Medulla oblongata (tissue), 1 donor: Measurements from ENCODE around the gene GGT1.
"Not testable (repeated sequence)": the region's sequence is repeated elsewhere in the genome, so short reads cannot be mapped to it uniquely, and the experiment has no call there.

Experiments
- DNase-seq: peaks from one replicate; pipeline ENCODE4 v3.0.0-alpha.2; 2015; ENCODE audit errors: extremely low spot score

GGT1 gene

DNA sequence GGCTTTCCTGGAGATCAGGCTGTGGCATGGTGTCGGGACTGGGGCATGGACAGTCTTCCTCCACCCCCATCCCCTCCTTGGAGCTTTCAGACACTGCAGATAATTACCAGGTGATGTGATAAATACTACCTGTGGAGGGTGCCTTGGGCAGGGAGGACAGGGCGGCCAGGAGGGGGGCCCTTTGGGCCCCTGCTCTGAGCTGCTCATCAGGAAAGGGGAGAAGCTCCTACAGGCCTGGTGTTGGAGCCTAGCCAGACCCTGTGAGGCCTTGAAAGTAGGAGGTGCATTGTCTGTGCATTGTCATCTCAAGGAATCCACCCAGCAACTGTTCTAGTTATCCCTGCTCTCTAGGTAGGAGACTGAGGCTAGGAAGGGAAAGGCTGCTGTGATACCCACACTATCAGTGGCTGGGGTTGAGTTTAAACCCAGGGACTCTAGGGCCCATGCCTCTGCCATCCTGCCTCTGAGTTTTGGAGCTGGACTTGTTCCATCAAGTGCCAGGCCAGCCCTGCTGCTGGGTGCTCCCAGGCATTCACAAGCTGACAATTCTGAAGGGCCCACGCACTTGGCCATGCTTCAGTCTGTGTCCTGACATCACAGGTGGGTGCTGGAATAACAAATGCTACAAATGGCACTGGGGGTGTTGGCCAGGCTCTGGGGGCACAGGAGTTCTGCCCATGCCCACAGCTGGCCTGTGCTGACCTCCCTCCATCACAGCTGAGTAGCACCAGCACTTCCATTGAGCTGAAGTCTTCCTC lies 2.9 kb upstream of the GGT1 start:
- not testable (repeated sequence) for DNase-seq

DNA sequence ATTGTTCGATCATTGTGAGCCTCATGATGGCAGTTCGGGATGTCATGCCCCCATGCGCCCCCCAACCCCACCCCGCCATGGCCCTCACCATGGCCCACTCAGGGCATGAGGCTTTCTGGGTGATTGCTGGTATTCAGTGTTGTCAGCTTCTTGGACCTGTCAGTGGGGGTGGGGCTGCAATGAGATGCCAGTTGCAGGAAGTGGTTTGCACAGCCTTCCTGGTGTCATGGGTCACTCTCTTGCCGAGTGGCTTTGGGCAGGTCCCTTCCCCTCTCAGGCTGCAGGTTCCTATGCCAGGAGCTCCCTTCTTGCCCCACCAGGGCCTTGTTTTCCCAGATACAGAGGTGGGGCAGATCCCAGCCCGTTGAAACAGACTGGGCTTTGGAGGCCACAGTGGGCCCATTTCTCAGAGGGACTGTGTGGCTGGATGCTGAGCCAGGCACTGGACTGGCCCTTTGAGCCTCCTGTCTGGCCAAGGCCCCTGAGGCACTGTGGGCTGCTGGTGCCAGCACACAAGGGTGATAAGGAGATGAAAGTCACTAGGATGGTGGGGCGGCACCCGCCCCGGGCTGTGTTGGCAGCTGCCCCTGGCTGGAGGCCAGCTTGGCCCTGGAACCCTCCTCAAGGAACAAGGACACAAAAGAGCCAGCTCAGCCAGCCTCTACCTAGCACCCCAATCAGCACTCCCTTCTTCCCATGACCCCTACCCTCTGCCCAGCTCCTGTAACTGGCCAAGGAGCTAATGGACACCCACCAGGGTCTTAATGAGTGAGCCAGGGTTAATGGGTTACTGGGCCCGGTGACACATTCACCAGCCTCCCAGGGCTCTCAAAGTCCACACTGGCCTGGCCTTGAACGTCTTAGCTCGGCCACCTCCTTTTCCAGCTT lies 1.5 kb upstream of the GGT1 start:
- DNase-seq = no peak

DNA sequence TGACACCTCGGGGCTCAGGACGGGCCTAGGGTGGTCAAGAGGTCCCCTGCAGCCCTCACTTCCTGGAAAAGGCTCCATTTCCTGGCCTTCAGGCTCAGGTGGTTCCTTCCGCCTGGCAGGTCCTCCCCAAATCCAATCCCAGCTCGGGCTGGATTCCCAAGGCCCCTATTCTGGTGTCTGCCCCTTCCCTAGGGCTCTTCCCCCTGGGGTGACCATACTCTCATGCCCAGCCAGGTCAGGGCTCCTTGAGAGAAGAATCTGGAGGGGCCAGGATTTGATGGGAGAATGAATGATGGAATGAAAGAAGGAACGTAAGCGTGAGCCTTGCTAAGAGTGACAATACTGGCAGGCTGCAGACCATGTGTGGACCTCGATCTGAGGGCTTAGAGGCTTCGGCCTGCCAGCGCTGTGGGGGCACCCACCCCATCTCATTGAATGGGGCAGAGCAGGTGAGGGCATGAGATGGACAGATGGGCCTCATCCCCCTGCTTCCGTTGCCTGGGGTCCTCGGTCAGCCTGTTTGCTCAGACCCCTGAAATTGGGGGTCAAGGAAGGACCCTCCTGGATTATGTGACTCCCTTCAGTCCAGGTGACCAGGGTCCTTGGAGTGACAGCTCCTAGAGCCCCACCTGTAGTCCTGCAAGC lies 766 bp upstream of the GGT1 start:
- DNase-seq = not testable (repeated sequence)

DNA sequence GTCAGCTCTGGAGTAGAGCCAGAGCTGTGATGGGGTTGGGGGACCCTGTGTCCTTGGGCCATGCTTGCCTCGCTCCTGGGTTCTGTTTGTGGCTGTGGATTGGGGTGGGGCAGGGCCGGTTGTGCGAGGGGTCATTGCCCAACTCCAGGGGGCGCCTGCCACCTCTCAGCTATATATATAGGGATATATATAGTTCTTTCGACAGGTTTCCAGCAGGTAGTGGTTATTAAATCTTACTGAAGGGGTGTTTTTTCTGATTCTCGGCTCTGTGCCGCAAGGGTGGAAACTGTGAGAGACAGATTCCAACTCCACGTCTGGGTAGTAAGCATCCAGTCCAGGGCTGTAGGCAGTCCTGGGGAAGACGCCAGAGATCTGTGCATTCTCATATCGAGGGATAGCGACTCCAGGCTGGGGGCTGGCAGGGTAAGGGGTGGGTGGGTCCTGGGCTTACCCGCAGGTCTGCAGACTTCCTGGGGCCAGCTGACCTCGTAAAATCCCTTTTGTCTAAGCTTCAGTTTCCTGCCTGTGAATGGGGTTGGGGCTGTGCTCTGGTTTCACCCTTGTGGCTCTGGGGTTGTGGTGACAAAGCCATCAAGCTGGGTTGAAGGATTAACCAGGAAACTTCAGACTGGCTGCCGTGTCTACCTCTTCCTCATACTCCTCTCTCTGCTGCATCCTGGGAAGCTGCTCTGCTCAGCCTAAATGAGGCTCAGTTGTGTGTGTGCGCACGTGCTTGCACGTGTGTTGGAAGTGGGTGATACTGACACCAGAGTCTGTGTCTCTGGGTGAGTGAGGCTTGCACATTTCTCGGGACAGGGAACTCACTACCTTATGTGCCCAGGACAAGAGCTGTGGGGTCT lies 1.0 kb downstream of the GGT1 start:
- DNase-seq = not testable (repeated sequence)

DNA sequence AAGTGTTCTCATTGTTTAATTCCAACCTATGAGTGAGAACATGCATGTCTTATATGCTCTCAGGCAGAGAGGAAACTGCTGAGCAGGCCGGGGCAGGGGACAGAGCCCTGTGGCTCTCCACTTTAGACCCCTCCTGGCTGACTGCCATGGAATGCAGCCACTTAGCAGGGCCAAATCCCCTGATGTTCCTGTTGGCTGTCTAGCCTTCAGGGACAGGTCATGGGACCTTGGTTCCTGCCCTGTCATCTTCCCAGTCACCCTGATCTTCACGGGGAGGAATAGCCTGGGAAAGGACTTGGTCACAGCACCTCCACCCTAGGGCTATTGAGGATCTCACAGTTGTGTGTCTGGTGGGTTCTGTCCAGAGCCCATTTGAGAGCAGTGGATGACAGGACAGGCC lies 3.3 kb downstream of the GGT1 start:
- not testable (repeated sequence) for DNase-seq

DNA sequence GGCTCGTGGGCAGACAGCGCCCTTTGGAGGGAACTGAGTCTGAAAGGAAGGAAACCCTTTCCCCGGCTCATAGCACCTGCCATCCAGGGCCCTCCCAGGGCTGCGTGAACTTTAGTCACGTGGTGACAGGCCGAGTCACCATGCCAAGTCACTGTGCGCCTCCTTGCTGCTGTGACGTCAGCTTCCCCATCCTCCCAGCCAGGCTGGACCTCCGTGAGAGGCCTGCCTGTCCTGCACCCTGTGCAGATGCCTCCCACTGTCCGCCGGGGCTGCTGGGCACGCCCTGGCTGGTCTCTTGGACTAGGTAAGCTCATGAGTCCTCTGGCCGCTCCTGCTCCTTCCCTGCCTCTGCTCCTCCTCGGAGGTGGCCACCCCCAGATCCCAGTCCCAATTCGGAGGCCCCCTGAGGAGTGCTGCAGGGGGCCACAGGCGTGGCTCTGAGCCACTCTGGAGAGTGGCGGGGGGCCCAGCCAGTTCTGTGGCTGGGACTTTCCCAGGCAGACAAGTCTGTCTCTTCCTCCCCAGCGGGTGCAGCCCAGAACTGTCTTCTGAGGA lies 4.5 kb downstream of the GGT1 start:
- not testable (repeated sequence) for DNase-seq

DNA sequence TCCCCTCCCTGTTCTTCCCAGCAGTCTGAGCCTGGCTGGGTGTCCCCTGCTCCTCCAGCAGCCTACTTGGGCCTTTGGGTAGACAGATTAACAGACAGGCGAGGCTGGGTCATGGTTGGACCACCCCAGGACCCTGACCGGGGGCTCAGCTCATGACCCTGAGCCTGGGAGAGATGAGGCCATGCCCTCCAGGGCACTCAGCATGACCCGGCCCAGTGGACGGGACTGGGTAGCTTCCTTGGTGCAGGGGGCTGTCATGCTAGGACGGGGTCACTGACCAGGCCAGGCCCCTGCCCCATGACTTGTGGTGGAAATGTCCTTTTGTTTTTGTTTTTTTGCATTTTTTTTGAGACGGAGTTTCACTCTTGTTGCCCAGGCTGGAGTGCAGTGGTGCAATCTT lies 5.3 kb downstream of the GGT1 start:
- not testable (repeated sequence) for DNase-seq

DNA sequence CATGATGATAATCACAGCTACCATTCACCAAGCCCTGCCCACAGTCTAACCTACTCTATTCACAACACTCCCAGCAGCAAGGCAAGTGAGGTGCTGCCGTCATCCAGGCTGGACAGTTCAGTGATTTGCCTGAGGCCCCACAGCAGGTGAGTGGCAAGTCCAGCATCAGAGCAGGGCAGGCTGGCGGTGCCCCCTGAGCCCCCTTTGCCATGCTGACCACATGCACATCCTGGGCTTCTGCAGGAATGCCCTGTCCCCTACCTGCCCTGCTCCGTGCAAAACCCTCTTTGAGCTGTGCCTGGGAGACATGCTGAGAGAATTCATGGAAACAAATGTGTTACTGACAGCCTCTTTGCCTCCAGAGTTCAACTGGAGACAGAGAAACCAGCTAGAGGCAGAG lies 6.9 kb downstream of the GGT1 start:
- not testable (repeated sequence) for DNase-seq

DNA sequence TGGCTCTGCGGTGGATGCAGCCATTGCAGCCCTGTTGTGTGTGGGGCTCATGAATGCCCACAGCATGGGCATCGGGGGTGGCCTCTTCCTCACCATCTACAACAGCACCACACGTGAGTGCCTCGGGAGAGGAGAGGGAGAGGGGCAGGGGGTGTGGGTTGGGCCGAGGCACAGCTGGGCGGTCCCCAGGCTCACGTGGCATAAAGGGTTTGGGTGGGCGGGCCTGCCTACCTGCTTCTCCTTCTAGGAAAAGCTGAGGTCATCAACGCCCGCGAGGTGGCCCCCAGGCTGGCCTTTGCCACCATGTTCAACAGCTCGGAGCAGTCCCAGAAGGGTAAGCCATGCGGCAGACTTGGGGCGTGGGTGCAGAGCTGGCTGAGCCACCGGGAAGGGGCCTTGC lies 11.8 kb downstream of the GGT1 start:
- not testable (repeated sequence) for DNase-seq

DNA sequence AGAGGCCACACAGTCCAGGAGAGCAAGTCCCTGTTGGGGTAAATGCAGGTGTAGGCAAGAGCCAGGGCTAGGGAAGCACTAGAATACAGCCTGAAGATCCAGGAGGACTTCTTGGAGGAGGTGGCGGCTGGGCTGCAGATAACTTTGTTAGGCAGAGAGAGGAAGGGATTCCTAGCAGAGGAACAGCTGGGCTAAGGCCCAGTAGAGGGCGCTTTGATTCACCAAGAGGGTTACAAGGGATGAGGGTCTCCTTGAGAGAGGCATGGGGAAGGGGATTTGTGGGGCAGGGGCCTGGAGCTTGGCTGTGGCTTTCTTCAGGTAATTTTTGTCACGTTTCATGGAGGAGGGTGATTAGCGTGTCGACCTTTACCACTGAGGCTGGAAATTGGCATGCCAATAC lies 18.3 kb downstream of the GGT1 start:
- not testable (repeated sequence) for DNase-seq

DNA sequence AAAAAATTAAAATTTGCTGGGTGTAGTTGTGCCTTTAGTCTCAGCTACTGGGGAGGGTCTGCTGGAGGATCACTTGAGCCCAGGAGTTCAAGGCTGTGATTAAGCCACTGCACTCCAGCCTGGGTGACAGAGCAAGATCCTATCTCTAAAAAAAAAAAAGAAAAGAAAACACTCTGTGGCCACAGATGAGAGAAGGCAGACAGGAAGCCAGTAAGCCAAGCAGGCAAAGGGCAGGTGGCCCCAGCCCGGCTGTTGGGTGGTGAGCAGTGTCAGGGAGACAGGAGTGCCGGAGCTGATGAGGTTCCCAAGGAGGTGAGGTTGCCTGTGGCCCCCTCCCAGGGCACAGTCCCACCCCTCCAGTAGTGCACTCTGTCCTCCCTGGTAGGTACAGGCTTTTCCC lies 19.6 kb downstream of the GGT1 start:
- DNase-seq = not testable (repeated sequence)

DNA sequence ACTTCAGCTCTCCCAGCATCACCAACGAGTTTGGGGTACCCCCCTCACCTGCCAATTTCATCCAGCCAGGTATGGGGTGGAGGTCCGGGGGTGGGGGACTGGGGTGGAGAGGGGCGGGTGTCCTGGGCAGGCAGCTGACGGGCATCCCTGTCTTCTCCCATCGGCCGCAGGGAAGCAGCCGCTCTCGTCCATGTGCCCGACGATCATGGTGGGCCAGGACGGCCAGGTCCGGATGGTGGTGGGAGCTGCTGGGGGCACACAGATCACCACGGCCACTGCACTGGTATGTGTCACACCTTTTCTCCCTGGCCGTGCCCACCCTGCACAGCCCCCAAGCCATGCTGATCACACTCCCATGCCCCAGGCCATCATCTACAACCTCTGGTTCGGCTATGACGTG lies 24.9 kb downstream of the GGT1 start:
- not testable (repeated sequence) for DNase-seq

DNA sequence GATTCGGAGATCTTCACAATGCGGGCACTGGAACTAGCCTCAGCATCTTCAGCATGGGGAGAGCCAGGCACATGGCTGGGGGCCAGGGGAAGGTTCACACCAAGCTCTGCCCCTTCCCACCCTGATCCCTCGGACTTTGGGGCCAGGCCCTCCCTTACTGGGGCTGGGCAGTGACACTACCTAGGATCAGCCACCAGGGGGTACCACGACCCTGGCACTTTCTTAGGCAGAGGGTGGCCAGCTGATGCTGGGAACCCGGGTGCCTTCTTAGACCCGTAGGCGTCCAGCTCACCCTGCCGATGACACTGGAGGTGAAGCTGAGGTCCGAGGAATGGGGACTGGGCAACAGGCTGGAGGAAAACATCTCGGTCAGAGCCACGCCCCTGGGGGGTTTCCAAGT lies 26.1 kb downstream of the GGT1 start:
- DNase-seq = not testable (repeated sequence)

DNA sequence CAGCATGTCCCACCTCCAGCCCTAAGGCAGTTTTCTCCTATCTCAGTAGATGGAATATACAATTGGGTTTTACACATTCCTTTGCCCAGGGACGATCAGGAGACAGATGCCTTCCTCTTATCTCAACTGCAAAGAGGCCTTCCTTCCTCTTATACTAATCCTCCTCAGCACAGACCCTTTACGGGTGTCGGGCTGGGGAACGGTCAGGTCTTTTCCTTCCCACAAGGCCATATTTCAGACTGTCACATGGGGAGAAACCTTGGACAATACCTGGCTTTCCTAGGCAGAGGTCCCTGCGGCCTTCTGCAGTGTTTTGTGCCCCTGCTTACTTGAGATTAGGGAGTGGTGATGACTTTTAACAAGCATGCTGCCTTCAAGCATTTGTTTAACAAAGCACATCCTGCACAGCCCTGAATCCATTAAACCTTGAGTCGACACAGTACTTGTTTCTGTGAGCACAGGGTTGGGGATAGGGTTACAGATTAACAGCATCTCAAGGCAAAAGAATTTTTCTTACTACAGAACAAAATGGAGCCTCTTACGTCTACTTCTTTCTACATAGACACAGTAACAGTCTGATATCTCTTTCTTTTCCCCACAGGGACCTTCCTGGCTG lies 27.9 kb downstream of the GGT1 start:
- DNase-seq = not testable (repeated sequence)

DNA sequence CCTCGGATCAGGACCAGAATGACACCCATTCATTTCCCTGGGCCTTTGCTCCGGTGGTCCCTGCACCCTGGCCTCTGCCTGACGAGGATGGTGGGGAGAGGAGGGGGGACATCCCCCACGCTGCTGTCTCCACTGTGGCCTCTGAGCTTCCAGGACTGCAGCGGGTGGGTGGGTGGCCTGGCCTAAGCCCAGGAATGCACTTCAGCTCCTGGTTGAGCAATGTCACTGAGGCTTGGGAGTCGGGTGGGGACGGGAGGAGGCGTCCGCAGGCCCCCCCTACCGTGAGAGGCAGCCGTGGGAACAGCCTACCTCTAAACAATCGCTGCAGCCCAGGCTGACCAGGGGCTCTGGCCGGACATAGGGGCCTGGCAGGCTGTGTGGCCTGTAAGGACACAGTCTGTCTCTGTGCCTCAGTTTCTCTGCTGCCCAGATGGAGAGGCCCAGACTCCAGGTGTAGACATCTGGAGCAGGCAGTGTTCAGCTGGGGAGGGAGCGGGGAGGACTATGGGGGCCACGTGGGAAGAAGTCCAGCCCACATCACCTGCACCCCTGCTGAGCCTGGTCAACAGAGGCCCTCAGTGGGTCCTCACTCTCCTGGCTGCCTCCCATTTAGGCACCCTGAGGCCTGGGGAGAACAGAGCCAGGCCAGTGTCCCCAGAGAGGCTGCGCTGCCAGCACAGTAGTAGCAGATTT lies 28.6 kb downstream of the GGT1 start:
- not testable (repeated sequence) for DNase-seq

DNA sequence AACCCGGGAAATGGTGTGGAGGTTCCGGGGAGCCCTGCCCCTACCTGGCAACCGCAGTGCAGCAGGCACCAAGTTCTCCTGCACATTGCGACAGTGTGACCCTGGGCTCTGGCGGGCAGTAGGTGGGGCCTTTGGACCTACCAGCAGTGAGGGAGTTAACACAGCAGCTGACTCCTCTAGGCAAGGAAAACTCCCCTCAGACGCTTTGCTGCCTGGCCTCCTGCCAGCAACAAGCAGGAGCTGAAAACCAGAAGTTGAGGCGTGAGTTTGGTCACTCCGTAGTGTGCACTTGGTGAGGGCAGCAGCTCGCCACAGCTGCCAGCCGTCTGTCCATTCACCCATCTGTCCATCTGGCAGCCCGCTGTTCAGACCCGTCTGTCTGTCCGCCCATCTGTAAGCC lies 29.6 kb downstream of the GGT1 start:
- not testable (repeated sequence) for DNase-seq

DNA sequence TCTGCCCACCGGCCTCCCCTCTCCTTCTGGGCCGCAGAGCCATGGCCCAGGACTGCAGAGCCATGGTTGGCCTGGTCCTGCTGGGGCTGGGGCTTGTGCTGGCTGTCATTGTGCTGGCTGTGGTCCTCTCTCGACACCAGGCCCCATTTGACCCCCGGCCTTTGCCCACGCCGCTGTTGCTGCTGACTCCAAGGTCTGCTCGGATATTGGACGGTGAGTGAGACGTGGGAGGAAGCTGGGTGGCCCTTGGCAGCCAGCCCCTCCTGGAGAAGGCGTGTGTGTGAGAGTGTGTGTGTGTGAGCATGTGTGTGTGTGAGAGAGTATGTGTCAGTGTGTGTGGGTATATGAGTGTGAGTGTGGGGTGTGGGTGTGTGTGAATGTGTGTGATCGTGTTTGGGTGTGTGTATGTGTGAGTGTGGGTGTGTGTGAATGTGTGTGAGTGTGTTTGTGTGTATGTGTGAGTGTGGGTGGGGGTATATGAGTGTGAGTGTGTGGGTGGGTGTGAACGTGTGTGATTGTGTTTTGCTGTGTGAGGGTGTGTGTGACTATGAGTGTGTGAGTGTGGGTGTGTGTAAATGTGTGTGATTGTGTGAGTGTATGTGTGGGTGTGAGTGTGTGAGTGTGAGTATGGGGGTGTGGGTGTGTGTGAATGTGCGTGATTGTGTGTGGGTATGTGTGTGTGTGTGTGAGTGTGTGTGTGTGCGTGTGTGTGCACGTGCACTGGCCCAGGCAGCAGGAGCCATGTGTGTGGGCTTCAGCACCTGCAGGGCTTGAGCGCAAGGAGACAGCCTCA lies 30.4 kb downstream of the GGT1 start:
- not testable (repeated sequence) for DNase-seq

DNA sequence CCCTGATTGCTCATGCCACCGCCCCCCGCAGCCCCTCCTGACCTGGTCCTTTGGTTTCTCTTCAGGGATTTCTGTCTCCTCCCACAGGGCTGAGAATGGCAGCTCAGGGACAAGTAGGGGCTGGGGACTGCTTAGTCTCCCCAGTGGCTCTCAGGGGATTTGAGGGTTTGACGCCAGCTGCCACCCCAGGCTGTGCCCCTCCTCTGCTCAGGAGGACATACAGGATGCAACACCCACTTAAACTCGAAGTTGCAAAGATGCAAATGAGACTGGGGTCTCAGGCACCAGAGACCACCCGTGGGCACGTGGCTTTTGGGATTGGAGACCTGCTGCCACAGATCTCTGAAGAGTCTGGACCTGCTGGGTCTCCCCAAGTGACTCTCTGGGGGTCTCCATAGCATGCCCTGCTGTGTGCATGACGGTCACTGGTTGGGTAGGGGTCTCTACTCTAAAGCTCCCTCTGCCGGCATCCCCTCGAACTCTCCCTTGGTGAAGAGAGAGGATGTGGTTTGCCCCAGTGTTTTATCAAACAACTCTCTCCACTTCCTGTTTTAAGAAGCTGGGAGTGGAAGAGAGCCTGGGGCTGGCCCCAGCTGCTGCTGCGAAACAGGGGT lies 31.9 kb downstream of the GGT1 start:
- DNase-seq = not testable (repeated sequence)

DNA sequence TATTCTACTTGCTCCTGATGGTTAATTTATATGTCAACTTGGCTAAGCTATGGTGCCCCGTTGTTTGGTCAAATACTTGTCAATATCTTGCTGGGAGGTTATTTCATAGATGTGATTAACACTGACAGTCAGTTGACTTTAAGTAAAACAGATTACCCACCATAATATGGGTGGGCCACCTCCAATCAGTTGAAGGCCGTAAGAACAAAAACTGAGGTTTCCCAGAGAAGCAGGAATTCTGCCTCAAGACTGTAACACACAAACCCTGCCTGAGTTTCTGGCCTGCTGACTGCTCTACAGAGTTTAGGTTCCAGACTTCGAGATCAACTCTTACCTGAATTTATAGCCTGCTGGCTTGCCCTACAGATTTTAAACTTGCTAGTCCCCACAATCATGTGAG lies 33.5 kb downstream of the GGT1 start:
- DNase-seq = not testable (repeated sequence)
